Dendritic cell treated with granulocyte-macrophage colony-stimulating factor and Interleukin-4, amounts not matched to agents 40 ng/mL and 50 ng/mL, for 4 days (primary cell): ENCODE measurements around the gene SRSF6.
A peak's percentile ranks its signal among the peaks of the same experiment; 100 is the strongest.
"Not testable (repeated sequence)": the region's sequence is repeated elsewhere in the genome, so short reads cannot be mapped to it uniquely, and the experiment has no call there.

Experiments
- H3K27ac Mint-ChIP-seq: one replicate; pipeline ENCODE4 v1.8.0; 2022; ENCODE audit warnings: mild to moderate bottlenecking, mixed read lengths
- H3K27me3 Mint-ChIP-seq: one replicate; pipeline ENCODE4 v1.8.0; 2022; ENCODE audit warnings: mild to moderate bottlenecking, mixed read lengths
- H3K36me3 Mint-ChIP-seq: one replicate; pipeline ENCODE4 v1.8.0; 2022; ENCODE audit warnings: low read depth, mixed read lengths
- H3K4me1 Mint-ChIP-seq: one replicate; pipeline ENCODE4 v1.8.0; 2022; ENCODE audit warnings: low read depth, mixed read lengths
- H3K4me3 Mint-ChIP-seq: one replicate; pipeline ENCODE4 v1.8.0; 2022; ENCODE audit warnings: mild to moderate bottlenecking, moderate library complexity, mixed read lengths
- H3K9me3 Mint-ChIP-seq: one replicate; pipeline ENCODE4 v1.8.0; 2022; ENCODE audit warnings: mixed read lengths
- intact Hi-C: fragments of 100-400 bp; cut with micrococcal nuclease; formaldehyde crosslinking; loops from one replicate; pipeline ENCODE4 v1.15.0; 2022

Gene SRSF6

DNA sequence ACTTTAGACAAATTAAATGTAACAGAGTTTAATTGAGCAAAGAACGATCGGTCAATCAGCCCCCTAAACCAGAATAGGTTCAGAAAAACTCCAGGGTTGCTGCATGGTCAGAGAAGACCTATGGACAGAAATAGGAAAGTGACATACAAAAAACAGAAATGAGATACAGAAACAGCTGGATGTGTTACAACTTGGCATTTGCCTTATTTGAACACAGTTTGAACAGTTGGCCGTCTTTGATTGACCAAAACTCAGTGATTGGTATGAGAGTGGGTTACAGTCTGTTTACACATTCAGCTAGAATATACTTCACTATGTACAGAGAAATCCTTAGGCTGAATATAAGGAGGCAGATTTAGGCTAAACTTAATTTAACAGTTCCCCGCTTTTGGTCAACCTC lies 19.9 kb downstream of the SRSF6 start:
- no peak overlapping the region for H3K27ac Mint-ChIP-seq
- intact Hi-C loops, result no loop called here
- H3K36me3 Mint-ChIP-seq, result no peaks in the 10 kb centered on the region
- no peaks in the 10 kb centered on the region for H3K4me1 Mint-ChIP-seq
- H3K9me3 Mint-ChIP-seq, result no peaks in the 10 kb centered on the region
- H3K4me3 Mint-ChIP-seq, result no peak overlapping the region
- H3K27me3 Mint-ChIP-seq, result peaks cover 4% of the 10 kb centered on the region

DNA sequence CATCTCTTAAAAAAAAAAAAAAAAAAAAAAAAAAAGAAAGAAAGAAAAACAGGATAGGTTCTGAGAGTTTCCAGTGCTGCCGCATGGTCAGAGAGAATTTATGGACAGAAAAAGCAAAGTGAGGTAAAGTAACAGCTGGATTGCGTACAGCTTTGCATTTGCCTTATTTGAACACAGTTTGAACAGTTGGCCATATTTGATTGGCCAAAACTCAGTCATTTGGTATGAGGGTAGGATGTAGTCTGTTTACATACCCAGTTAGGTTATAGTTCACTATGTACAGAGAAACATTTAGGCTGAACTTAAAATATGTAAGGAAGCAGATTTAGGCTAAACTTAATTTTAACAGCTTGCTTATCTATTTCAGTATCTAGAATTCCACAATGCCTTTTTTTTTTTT lies 32.3 kb downstream of the SRSF6 start:
- Mint-ChIP-seq H3K27ac (no peak overlapping the region), H3K9me3 (peaks cover 12% of the 10 kb centered on the region), H3K4me1 (no peaks in the 10 kb centered on the region), H3K27me3 (no peaks in the 10 kb centered on the region), H3K4me3 (no peak overlapping the region), H3K36me3 (no peaks in the 10 kb centered on the region)
- intact Hi-C loops, result no loop called here

DNA sequence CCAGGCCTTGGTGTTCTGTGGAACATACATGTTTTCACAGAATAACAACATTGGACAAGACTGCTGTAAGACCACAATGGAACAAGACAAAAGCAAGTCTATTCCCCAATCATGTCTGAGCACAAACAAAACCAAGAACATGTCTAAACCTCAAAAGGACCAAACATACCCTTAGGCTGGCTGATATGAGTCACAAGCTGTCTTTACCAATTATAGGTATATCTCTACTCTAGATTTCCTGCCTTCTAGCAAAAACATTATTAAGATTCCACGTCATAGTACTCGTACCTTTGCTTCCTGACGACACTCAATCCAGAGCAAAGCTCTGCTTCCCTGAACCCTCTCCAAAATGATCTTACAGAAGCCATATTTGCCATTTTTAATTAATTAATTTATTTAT lies 34.4 kb downstream of the SRSF6 start:
- no peaks in the 10 kb centered on the region for H3K36me3 Mint-ChIP-seq
- no peak overlapping the region for H3K4me3 Mint-ChIP-seq
- H3K27me3 Mint-ChIP-seq, result peaks cover 6% of the 10 kb centered on the region
- no peak overlapping the region for H3K27ac Mint-ChIP-seq
- intact Hi-C loops, result no loop called here
- no peaks in the 10 kb centered on the region for H3K4me1 Mint-ChIP-seq
- H3K9me3 Mint-ChIP-seq, result peaks cover 4% of the 10 kb centered on the region

DNA sequence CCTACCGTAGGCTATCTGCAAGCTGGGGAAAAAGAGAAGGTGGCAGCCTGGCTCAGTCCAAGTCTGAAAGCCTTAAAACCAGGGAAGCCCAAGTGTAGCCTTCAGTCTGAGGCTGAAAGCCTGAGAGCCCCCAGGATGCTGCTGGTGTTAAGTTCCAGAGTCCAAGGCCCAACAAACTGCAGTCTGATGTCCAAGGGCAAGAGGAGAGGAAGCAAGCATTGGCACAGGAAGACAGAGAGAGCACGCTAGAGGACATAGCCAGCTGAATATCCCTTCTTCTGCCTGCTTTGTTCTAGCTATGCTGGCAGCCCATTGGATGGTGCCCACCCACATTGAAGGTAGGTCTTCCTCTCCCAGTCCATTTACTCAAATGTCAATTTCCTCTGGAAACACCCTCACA lies 37.7 kb downstream of the SRSF6 start:
- Mint-ChIP-seq H3K36me3 (no peaks in the 10 kb centered on the region), H3K4me1 (no peaks in the 10 kb centered on the region), H3K27me3 (peaks cover 6% of the 10 kb centered on the region), H3K4me3 (no peak overlapping the region), H3K27ac (no peak overlapping the region), H3K9me3 (no peaks in the 10 kb centered on the region)
- intact Hi-C loops, result no loop called here

DNA sequence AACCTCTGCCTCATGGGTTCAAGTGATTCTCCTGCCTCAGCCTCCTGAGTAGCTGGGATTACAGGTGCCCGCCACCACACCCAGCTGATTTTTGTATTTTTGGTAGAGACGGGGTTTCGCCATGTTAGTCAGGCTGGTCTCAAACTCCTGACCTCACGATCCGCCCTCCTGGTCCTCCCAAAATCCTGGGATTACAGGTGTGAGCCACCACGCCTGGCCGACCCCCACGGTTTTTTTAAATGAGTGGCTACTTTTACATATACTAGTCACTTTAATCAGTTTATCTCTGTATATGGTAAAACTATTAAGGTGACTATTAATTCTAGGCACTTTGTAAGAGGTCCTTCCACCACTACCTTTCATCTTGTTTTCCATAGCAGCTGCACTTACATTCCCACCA lies 44.3 kb downstream of the SRSF6 start:
- H3K4me1 Mint-ChIP-seq, H3K36me3 Mint-ChIP-seq, H3K4me3 Mint-ChIP-seq, H3K9me3 Mint-ChIP-seq, intact Hi-C loops, H3K27ac Mint-ChIP-seq: not testable (repeated sequence)
- H3K27me3 Mint-ChIP-seq, result peaks cover 37% of the 10 kb centered on the region

DNA sequence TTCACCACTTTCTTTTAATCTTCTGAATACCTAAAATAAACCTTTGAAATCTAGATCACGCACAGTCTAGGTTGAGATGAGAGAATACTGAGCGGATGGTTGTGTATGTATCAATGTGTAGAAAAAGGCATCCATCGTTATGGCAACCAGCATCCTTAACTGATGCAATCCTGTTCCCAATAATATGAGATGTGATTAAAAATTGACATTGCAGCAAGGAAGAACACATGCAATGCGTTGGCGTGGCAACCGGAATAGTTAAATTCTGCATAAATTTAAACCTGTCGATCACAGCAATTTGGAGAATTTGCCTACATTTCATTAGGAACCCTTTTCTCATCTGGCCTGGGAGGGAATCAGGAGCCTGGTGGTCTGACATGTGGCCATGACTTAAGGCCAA lies 48.5 kb downstream of the SRSF6 start:
- peaks cover 60% of the 10 kb centered on the region for H3K27me3 Mint-ChIP-seq
- intact Hi-C loops, result no loop called here

DNA sequence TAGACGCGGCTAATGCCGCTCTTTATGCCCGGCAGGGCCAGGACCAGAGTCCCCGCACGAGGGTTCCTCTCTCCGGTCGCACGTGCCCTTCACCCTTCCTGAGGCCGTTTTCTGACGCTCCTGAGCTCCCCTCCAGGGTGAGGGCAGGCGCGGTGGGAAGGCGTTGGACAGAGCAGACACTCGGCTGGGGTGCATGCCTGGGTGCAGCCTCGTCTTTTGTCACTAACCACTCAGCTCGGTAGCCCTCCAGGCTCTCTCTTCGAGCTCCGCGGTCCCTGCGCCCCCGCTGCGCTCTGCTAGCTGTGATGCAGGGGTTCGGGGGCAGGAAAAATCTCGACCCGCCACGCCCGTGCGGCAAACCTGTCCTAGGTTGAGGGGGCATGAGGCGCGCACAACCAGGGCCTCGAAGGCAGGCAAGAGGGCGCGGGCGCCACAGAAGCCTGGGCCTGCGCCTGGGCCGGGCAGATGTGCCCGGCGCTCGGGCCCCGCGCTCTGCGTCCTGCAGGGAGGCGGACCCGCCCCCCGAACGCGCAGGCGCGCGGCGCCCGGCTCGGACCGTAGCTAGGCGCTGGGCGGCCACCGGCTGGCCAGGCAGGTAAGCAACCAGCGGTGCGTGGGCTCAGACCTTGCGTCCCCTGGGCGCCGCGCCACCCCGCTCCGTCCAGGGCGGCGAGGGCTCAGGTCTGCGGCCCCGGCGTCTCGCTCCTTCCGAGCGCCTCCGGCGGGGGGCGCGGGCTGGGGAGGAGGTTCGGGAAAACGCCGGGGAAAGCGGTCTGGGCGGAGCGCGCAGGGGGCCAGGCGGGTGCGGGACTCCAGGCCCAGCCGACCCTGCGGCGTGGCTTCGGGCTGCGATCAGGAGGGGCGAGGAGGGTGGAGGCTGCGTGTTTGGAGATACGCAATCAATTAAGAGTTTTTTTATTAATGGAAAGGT lies 49.7 kb downstream of the SRSF6 start, which contains the start of gene L3MBTL1:
L3MBTL1 (plus strand) TSS at position 548 of the 931 bp plus-strand sequence. CDS start 5,807 bp downstream, outside the sequence.
- intact Hi-C loops, result no loop called here
- H3K4me3 Mint-ChIP-seq, result peak within 1 kb of the TSS; percentile 65
- peaks cover 5% of the 10 kb centered on the region for H3K4me1 Mint-ChIP-seq
- no peaks in the 10 kb centered on the region for H3K36me3 Mint-ChIP-seq
- H3K9me3 Mint-ChIP-seq, result no peaks in the 10 kb centered on the region
- H3K27me3 Mint-ChIP-seq, result peaks cover 60% of the 10 kb centered on the region
- H3K27ac Mint-ChIP-seq, result no peak within 1 kb of the TSS

More for the DNA sequence above, 48.5 kb downstream of the SRSF6 start:
- Mint-ChIP-seq H3K9me3 (no peaks in the 10 kb centered on the region), H3K36me3 (no peaks in the 10 kb centered on the region), H3K4me1 (peaks cover 5% of the 10 kb centered on the region), H3K4me3 (no peak overlapping the region), H3K27ac (no peak overlapping the region)

DNA sequence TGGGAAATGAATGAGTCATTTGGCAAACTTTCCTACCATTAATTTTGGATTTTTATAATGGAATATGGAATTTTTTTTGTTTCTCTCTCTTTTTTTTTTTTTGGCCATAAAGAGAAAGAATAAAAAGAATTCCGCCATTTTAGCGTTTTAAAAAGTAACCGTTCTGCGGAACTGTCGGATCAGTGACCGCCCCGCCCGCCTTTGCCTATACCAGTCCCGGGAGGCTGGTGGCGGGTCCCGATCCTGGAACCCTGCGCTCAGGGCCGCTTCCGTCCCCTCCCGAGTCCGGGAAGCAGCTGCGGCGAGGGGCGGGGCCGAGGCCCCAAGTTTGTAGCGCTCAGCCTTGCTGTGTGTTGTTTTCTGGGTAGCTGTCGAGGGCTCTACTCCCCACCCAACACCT lies 50.4 kb downstream of the SRSF6 start:
- intact Hi-C loops, result no loop called here
- Mint-ChIP-seq H3K27me3 (peaks cover 56% of the 10 kb centered on the region), H3K36me3 (no peaks in the 10 kb centered on the region), H3K27ac (no peak overlapping the region), H3K4me1 (peaks cover 5% of the 10 kb centered on the region), H3K9me3 (no peaks in the 10 kb centered on the region), H3K4me3 (peak overlapping the region; percentile 65)

DNA sequence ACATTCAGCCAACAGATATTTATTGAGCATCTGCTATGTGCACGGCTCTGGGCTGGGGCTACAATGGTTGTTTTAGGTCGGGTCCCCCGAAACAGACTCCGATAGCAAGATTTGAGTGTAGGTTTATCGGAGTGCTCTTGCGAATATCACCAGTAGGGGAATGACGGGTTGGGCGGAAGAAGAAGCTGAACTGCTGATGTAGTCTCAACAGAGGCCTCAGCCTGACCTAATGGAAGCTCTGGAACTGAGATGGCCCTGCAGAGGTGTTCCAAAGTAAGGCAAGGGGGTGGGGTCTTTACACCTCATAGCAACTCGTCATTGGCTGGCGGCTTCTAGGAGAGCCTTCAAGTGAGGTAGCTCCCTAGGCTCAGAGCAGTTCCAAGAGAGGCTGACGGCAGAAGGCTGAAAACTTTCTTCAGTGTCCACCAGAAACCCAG lies 50.9 kb downstream of the SRSF6 start:
- Mint-ChIP-seq H3K27ac (no peak overlapping the region), H3K36me3 (no peaks in the 10 kb centered on the region), H3K27me3 (peaks cover 52% of the 10 kb centered on the region), H3K9me3 (no peaks in the 10 kb centered on the region), H3K4me3 (no peak overlapping the region), H3K4me1 (peaks cover 5% of the 10 kb centered on the region)
- intact Hi-C loops, result no loop called here

DNA sequence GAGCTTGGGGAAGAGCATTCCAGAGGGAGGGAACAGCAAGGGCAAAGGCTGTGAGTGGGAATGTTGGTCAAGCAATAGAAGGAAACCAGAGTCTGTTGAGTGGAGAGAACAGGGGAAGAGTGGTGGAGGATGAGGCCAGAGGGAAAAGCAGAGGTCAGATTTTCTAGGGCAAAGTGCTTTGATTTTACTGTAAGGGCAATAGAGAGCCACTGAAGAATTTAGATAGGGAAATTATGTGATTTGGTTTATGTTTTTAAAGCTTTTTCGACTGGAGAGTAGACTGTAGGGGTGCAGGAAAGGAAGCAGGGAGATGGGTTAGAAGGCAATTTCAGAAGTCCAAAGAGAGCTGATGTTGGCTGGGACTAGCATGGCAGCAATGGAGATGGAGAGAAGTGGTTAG lies 54.2 kb downstream of the SRSF6 start:
- Mint-ChIP-seq H3K27me3 (peaks cover 26% of the 10 kb centered on the region), H3K36me3 (peaks cover 8% of the 10 kb centered on the region), H3K4me1 (peaks cover 20% of the 10 kb centered on the region), H3K27ac (no peak overlapping the region), H3K4me3 (no peak overlapping the region), H3K9me3 (no peaks in the 10 kb centered on the region)
- intact Hi-C loops, result no loop called here

DNA sequence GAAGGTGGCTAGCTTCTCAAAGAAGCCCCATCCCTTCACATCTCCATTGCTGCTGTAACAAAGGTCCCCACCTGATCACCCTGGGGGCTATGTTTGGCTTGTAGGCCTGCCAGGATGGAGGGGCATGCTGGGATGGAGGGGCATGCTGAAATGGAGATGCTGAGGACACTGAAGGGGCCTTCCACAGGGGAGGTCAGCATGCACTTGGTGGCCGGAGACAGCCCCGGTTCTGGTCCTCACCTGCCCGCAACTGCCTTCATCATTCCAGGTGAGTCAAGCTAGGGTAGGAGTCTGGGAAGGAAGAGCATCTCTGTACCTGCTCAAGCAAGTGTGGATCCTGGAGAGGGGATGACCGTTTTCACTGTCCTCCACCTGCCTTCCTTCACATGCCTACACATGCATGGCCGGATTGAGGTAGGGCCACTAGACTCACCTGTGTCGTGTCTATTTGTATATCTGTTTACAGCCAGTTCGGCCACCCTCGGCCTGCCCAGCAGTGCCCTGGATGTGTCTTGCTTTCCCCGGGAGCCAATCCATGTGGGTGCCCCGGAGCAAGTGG lies 55.8 kb downstream of the SRSF6 start:
- intact Hi-C loops, result no loop called here
- Mint-ChIP-seq H3K27ac (peak overlapping the region; percentile 85), H3K27me3 (peaks cover 13% of the 10 kb centered on the region), H3K9me3 (no peaks in the 10 kb centered on the region), H3K4me3 (peak overlapping the region; percentile 93), H3K36me3 (peaks cover 8% of the 10 kb centered on the region), H3K4me1 (peaks cover 16% of the 10 kb centered on the region)
